Measurements from ENCODE around the gene RNF213. TPM values are rescaled to one million over a fixed set of nuclear protein-coding genes. Genes with fewer than 3 reads are reported as not detected.

RNF213 gene
- polyA plus RNA-seq, 1 donor (not counting 4 experiments of a cell fraction or from before 2014, with no cell fraction given), result 24.4 TPM

DNA sequence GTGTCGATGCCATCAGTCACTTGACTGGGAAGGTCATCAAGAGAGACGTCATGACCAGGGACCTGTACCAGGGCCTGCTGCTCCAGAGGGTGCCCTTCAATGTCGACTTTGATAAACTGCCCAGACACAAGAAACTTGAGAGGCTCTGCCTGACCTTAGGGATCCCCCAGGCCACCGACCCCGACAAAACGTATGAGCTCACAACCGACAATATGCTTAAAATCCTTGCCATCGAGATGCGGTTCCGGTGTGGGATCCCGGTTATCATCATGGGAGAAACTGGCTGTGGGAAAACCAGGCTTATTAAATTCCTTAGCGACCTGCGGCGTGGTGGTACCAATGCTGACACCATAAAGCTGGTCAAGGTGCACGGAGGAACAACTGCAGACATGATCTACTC is 84.7 kb downstream of the RNF213 start:
- Histone ChIP-seq H3K4me2 (ENCODE audit: control insufficient read depth, extremely low read depth, insufficient read depth, low read depth, low read length) (no peak overlapping the region), H3K27ac (ENCODE audit: control insufficient read depth, insufficient read depth, low read length) (no peak overlapping the region), H3K9me1 (ENCODE audit: control insufficient read depth, extremely low read depth, insufficient read depth, low read length) (no peaks in the 10 kb centered on the region), H4K20me1 (ENCODE audit: control insufficient read depth, extremely low read depth, insufficient read depth, low read length) (no peaks in the 10 kb centered on the region), H3K9ac (ENCODE audit: control insufficient read depth, extremely low read depth, insufficient read depth, low read length) (no peak overlapping the region), H3K79me2 (ENCODE audit: control insufficient read depth, insufficient read depth, low read length) (no peaks in the 10 kb centered on the region), H3K4me1 (ENCODE audit: control insufficient read depth, extremely low read depth, insufficient read depth, low read length) (no peaks in the 10 kb centered on the region), H3K36me3 (ENCODE audit: control insufficient read depth in 2 of 2, extremely low read depth in 1 of 2, insufficient read depth in 2 of 2, low read length in 2 of 2) (peaks cover 42 to 46% of the 10 kb centered on the region in 2 experiments), H3K9me3 (ENCODE audit: control insufficient read depth, low read depth, low read length) (no peaks in the 10 kb centered on the region), H3K4me3 (ENCODE audit: control insufficient read depth in 2 of 3, extremely low read depth in 1 of 3, insufficient read depth in 2 of 3, low read depth in 1 of 3, low read length in 3 of 3) (no peak overlapping the region), H3K27me3 (ENCODE audit: control insufficient read depth, extremely low read depth, insufficient read depth, low read length) (no peaks in the 10 kb centered on the region), H2AFZ (ENCODE audit: control insufficient read depth, low read length) (no peak overlapping the region)
- dilution Hi-C loops (cut with MboI; ENCODE audit: extremely low pct_ligation_motif_present, low sequenced_read_pairs), result no loop called here
- DNase-seq (ENCODE audit: low read depth, low spot score) (no peak), FAIRE-seq (no peak)
- TF ChIP-seq EZH2 (IDR thresholded peaks at IDR 0.05; ENCODE audit: low read length) (no peak), CTCF (optimal IDR thresholded peaks at IDR 0.05 in 1 of 3, IDR thresholded peaks at IDR 0.05 in 1 of 3, conservative IDR thresholded peaks at IDR 0.05 in 1 of 3; ENCODE audit: extremely low read depth in 1 of 3, insufficient read depth in 2 of 3, low read length in 3 of 3) (no peak)

DNA sequence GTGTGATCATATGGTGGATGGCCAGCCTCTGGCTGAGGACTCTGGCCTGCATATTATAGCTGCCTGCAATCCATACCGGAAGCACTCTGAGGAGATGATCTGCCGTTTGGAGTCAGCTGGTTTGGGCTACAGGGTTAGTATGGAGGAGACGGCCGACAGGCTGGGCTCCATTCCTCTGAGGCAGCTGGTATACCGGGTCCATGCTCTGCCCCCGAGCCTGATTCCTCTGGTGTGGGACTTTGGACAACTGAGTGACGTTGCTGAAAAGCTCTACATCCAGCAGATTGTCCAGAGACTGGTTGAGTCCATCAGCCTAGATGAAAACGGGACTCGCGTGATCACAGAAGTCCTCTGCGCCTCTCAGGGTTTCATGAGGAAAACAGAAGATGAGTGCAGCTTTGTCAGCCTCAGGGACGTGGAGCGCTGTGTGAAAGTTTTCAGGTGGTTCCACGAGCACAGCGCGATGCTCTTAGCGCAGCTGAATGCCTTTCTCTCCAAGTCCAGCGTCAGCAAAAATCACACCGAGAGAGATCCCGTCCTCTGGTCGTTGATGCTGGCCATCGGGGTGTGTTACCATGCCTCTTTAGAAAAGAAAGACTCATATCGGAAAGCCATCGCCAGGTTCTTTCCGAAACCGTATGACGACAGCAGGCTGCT is 85.3 kb downstream of the RNF213 start:
- no peak overlapping the region for H2AFZ ChIP-seq (ENCODE audit: control insufficient read depth, low read length)
- H3K4me2 ChIP-seq (ENCODE audit: control insufficient read depth, extremely low read depth, insufficient read depth, low read depth, low read length), result no peak overlapping the region
- no peak overlapping the region for H3K27ac ChIP-seq (ENCODE audit: control insufficient read depth, insufficient read depth, low read length)
- peaks cover 42 to 46% of the 10 kb centered on the region in 2 experiments for H3K36me3 ChIP-seq (ENCODE audit: control insufficient read depth in 2 of 2, extremely low read depth in 1 of 2, insufficient read depth in 2 of 2, low read length in 2 of 2)
- H3K79me2 ChIP-seq (ENCODE audit: control insufficient read depth, insufficient read depth, low read length), result no peaks in the 10 kb centered on the region
- FAIRE-seq, result no peak
- no peak for DNase-seq (ENCODE audit: low read depth, low spot score)
- H3K9me3 ChIP-seq (ENCODE audit: control insufficient read depth, low read depth, low read length), result no peaks in the 10 kb centered on the region
- TF ChIP-seq CTCF (optimal IDR thresholded peaks at IDR 0.05 in 1 of 3, IDR thresholded peaks at IDR 0.05 in 1 of 3, conservative IDR thresholded peaks at IDR 0.05 in 1 of 3; ENCODE audit: extremely low read depth in 1 of 3, insufficient read depth in 2 of 3, low read length in 3 of 3), result no peak
- no peak for TF ChIP-seq EZH2 (IDR thresholded peaks at IDR 0.05; ENCODE audit: low read length)
- H3K4me3 ChIP-seq (ENCODE audit: control insufficient read depth in 2 of 3, extremely low read depth in 1 of 3, insufficient read depth in 2 of 3, low read depth in 1 of 3, low read length in 3 of 3), result no peak overlapping the region
- no peaks in the 10 kb centered on the region for H3K9me1 ChIP-seq (ENCODE audit: control insufficient read depth, extremely low read depth, insufficient read depth, low read length)
- no peaks in the 10 kb centered on the region for H3K4me1 ChIP-seq (ENCODE audit: control insufficient read depth, extremely low read depth, insufficient read depth, low read length)
- no peaks in the 10 kb centered on the region for H4K20me1 ChIP-seq (ENCODE audit: control insufficient read depth, extremely low read depth, insufficient read depth, low read length)
- no peak overlapping the region for H3K9ac ChIP-seq (ENCODE audit: control insufficient read depth, extremely low read depth, insufficient read depth, low read length)
- dilution Hi-C loops (cut with MboI; ENCODE audit: extremely low pct_ligation_motif_present, low sequenced_read_pairs), result no loop called here
- H3K27me3 ChIP-seq (ENCODE audit: control insufficient read depth, extremely low read depth, insufficient read depth, low read length), result no peaks in the 10 kb centered on the region

Data from keratinocyte (primary cell).